Loucy (cell line): Measurements from ENCODE around the gene PRDM5.

Experiments used
- CTCF ChIP-seq: fragments of 200-600 bp; sonication (generic); conservative IDR thresholded peaks from 2 replicates; pipeline ENCODE4 v1.5.1; 2014; ENCODE audit warnings: mild to moderate bottlenecking, antibody characterized with exemption, low read length
- EZH2phosphoT487 ChIP-seq: fragments of 200-600 bp; IDR thresholded peaks from 2 replicates; pipeline ENCODE4 v1.6.1; 2018; ENCODE audit warnings: antibody characterized with exemption, mild to moderate bottlenecking, moderate library complexity, borderline replicate concordance

DNA sequence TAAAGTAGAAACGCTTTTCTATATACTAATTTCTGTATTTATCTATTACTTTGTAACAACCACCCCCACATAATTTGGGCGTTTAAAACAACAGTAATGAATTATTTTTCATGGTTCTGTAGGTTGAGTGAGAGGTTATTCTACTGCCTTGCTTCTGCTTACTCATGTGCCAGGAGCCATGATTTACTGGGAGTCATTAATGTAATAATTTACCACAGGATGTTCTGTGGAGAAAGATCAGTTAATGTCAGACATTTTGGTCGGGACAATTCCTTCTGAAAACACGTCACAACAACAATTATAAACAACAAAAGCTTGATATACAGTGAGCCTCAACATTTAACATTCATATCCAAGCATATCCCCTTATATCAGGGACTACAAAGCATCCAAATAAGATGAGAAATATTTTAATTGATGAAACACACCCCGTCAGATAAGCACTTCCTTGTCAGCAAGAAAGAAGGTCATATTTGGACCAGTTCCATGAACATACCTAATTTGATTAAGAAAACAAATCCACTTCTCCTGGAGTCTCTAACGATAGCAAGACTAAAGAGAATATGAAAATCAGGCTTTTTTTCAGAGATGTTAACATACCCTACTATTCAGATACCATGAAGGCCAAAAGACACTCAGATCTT is 238.5 kb downstream of the PRDM5 start:
- TF ChIP-seq CTCF (no peak), EZH2phosphoT487 (no peak)
